GM12891 (cell line): Measurements from ENCODE around the gene SLC37A1.

ENCODE experiments used
- POLR2A ChIP-seq: IDR thresholded peaks from 2 replicates; pipeline ENCODE4 v1.6.1; 2011; ENCODE audit warnings: low read depth, low read length, control low read depth
- POLR2AphosphoS5 ChIP-seq: IDR thresholded peaks from 2 replicates; pipeline ENCODE4 v1.6.1; 2011; ENCODE audit warnings: low read depth, low read length, control low read depth

DNA sequence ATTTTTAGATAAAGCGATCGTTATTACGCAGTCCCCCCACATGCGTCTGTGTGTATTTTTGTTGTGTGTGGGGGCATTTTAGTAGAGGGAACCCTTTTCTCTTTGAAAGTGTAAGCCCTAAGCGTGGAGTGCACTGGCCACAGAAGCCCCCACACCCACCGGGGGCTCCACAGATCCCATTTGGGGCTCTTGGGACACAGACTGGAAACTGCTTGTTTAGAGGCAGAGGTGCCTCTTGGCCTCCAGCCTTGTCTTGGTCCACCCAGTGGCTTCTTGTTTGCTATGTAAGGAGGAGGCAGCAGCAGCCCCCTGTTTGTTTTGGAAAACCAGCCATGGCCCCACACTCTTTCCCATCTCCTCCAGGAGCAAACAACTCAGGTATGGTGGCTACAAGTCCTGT, 42.8 kb downstream of the SLC37A1 start:
- TF ChIP-seq POLR2A (no peak), POLR2AphosphoS5 (no peak)
